GM23338 (cell line): ENCODE results near the gene LCOR. TPM values are rescaled to one million over a fixed set of nuclear protein-coding genes. Genes with fewer than 3 reads are reported as not detected.

ENCODE experiments used
- ATAC-seq: fragments of 200-7000 bp; cut with Tn5 transposase; 3 replicates; pipeline ENCODE4 v1.9.1; 2020
- DNase-seq: peaks from one replicate; pipeline ENCODE4 v3.0.0-alpha.2; 2015; ENCODE audit warnings: low spot score
- H2AFZ ChIP-seq: fragments of 200-600 bp; sonication (generic); 2 replicates; pipeline ENCODE4 v1.8.0; 2016; ENCODE audit warnings: antibody characterized with exemption, mild to moderate bottlenecking, moderate library complexity
- H3F3A ChIP-seq: fragments of 200-600 bp; sonication (generic); replicated peaks from 2 replicates; pipeline ENCODE4 v1.8.0; 2017; ENCODE audit warnings: antibody characterized with exemption, mixed run types, low read depth
- H3K27ac ChIP-seq: fragments of 200-600 bp; sonication (generic); 2 replicates; pipeline ENCODE4 v1.6.1; 2016; ENCODE audit warnings: low read depth
- H3K27me3 ChIP-seq: fragments of 200-600 bp; sonication (generic); 2 replicates; pipeline ENCODE4 v1.8.0; 2016; ENCODE audit warnings: mild to moderate bottlenecking, mixed run types, moderate library complexity; ENCODE audit not compliant: insufficient read depth
- H3K36me3 ChIP-seq: fragments of 200-600 bp; sonication (generic); 2 replicates; pipeline ENCODE4 v1.8.0; 2016; ENCODE audit warnings: mild to moderate bottlenecking; ENCODE audit not compliant: insufficient read depth
- H3K4me1 ChIP-seq: fragments of 200-600 bp; sonication (generic); 2 replicates; pipeline ENCODE4 v1.8.0; 2016; ENCODE audit warnings: mild to moderate bottlenecking, moderate library complexity; ENCODE audit not compliant: insufficient read depth
- H3K4me2 ChIP-seq: fragments of 200-600 bp; sonication (generic); 2 replicates; pipeline ENCODE4 v1.7.1; 2017; ENCODE audit warnings: mixed run types
- H3K4me3 ChIP-seq: fragments of 200-600 bp; sonication (generic); 2 replicates; pipeline ENCODE4 v1.6.1; 2016; ENCODE audit warnings: mixed run types
- H3K79me2 ChIP-seq: fragments of 200-600 bp; sonication (generic); replicated peaks from 2 replicates; pipeline ENCODE4 v1.8.0; 2017; ENCODE audit warnings: mild to moderate bottlenecking; ENCODE audit not compliant: insufficient read depth
- H3K9me2 ChIP-seq: fragments of 200-600 bp; sonication (generic); 2 replicates; pipeline ENCODE4 v1.8.0; 2017; ENCODE audit not compliant: insufficient read depth
- H4K20me1 ChIP-seq: fragments of 200-600 bp; sonication (generic); replicated peaks from 2 replicates; pipeline ENCODE4 v1.8.0; 2017; ENCODE audit warnings: mild to moderate bottlenecking; ENCODE audit not compliant: insufficient read depth
- H3K27ac Mint-ChIP-seq: 2 replicates; pipeline ENCODE4 v1.8.0; 2020; ENCODE audit warnings: inconsistent platforms, mild to moderate bottlenecking, moderate library complexity, mixed read lengths
- H3K27me3 Mint-ChIP-seq: 3 replicates; pipeline ENCODE4 v1.8.0; 2022; ENCODE audit warnings: low read depth, mild to moderate bottlenecking, moderate library complexity, mixed read lengths, inconsistent platforms; ENCODE audit not compliant: insufficient read depth, poor library complexity
- H3K36me3 Mint-ChIP-seq: 3 replicates; pipeline ENCODE4 v1.8.0; 2021; ENCODE audit warnings: low read depth, mild to moderate bottlenecking, inconsistent platforms, moderate library complexity, mixed read lengths
- H3K4me1 Mint-ChIP-seq: 3 replicates; pipeline ENCODE4 v1.8.0; 2020; ENCODE audit warnings: mild to moderate bottlenecking, inconsistent platforms, mixed read lengths
- H3K4me3 Mint-ChIP-seq: 3 replicates; pipeline ENCODE4 v1.8.0; 2021; ENCODE audit warnings: moderate library complexity, mild to moderate bottlenecking, inconsistent platforms, mixed read lengths
- H3K9me3 Mint-ChIP-seq: 3 replicates; pipeline ENCODE4 v1.8.0; 2020; ENCODE audit warnings: moderate library complexity, mild to moderate bottlenecking, inconsistent platforms, mixed read lengths
- CREB1 ChIP-seq: fragments of 250-450 bp; sonication (Bioruptor Pico); IDR thresholded peaks from 2 replicates; pipeline ENCODE4 v1.5.0; 2020; ENCODE audit warnings: low read depth, mild to moderate bottlenecking, moderate library complexity
- CTCF ChIP-seq, 2 experiments: fragments of 200-600 bp in 1 of 2; sonication (generic) in 1 of 2; conservative IDR thresholded peaks; 2 replicates each; pipeline versions ENCODE4 v1.5.1 to v1.6.1; 2016 to 2017; ENCODE audit warnings: antibody characterized with exemption in 2 of 2, low read depth in 2 of 2, mild to moderate bottlenecking in 2 of 2, moderate library complexity in 1 of 2
- ETS1 ChIP-seq: IDR thresholded peaks from 2 replicates; pipeline ENCODE4 v1.6.1; 2016; ENCODE audit warnings: antibody characterized with exemption
- EZH2 ChIP-seq: fragments of 200-600 bp; sonication (generic); IDR thresholded peaks from one replicate; pipeline ENCODE4 v1.8.0; 2017; ENCODE audit warnings: antibody characterized with exemption, mild to moderate bottlenecking, low read depth; ENCODE audit not compliant: unreplicated experiment
- EZH2phosphoT487 ChIP-seq: fragments of 200-600 bp; sonication (generic); IDR thresholded peaks from one replicate; pipeline ENCODE4 v1.8.1; 2018; ENCODE audit warnings: antibody characterized with exemption; ENCODE audit not compliant: unreplicated experiment
- JUNB ChIP-seq: IDR thresholded peaks from one replicate; pipeline ENCODE4 v1.6.1; 2016; ENCODE audit warnings: antibody characterized with exemption; ENCODE audit not compliant: unreplicated experiment
- NANOG ChIP-seq: IDR thresholded peaks from 2 replicates; pipeline ENCODE4 v1.6.1; 2016; ENCODE audit warnings: antibody characterized with exemption, borderline replicate concordance
- POLR2AphosphoS5 ChIP-seq: IDR thresholded peaks from 2 replicates; pipeline ENCODE4 v1.6.1; 2016; ENCODE audit warnings: antibody characterized with exemption, low read depth
- REST ChIP-seq: IDR thresholded peaks from one replicate; pipeline ENCODE4 v1.6.1; 2018; ENCODE audit warnings: antibody characterized with exemption; ENCODE audit not compliant: unreplicated experiment
- STAT1 ChIP-seq: IDR thresholded peaks from one replicate; pipeline ENCODE4 v1.6.1; 2016; ENCODE audit warnings: antibody characterized with exemption; ENCODE audit not compliant: unreplicated experiment
- ZNF114 ChIP-seq: fragments of 250-450 bp; sonication (Bioruptor Pico); IDR thresholded peaks from 2 replicates; pipeline ENCODE4 v1.5.0; 2020; ENCODE audit warnings: mild to moderate bottlenecking, moderate library complexity
- ZNF331 ChIP-seq: fragments of 250-450 bp; sonication (Bioruptor Pico); IDR thresholded peaks from 2 replicates; pipeline ENCODE4 v1.5.0; 2020; ENCODE audit warnings: low read depth, mild to moderate bottlenecking, moderate library complexity
- ZNF462 ChIP-seq: fragments of 250-450 bp; sonication (Bioruptor Pico); IDR thresholded peaks from 2 replicates; pipeline ENCODE4 v1.5.0; 2020; ENCODE audit warnings: mild to moderate bottlenecking, moderate library complexity
- polyA plus RNA-seq: library from polyadenylated mRNA; unstranded; fragments of >200 nt; fragmentation: Nextera tagmentation; extraction: Ambion mirVana; gene quantifications from 2 replicates; pipeline ENCODE4 v1.2.1, GENCODE V29; 2016
- total RNA-seq: library from RNA; depleted of rRNA; stranded (reverse); fragments of >200 nt; shearing (Covaris generic); gene quantifications from 2 replicates; pipeline ENCODE4 v1.2.3, GENCODE V29; 2014

The LCOR gene
- total and polyA plus RNA-seq, 2 experiments from 2014 or later = 6.9 to 14.9 TPM

GRCh38 chr10:96984541-96985131 lies 152.5 kb downstream of the LCOR start:
- Histone ChIP-seq H3K4me1 (peaks cover 11% of the 10 kb centered on the region; the same call in 1 of the 2 replicates), H3K4me2 (peak overlapping the region; percentile 20; the same call in 1 of the 2 replicates), H2AFZ (no peak overlapping the region), H3K36me3 (0 out of 2 replicates have a peak, but pooled peaks cover 4% of the 10 kb centered on the region), H4K20me1 (no peaks in the 10 kb centered on the region), H3K27me3 (no peaks in the 10 kb centered on the region), H3K27ac (peak overlapping the region; percentile 15; the same call in 1 of the 2 replicates), H3K9me2 (peaks cover 5% of the 10 kb centered on the region; the same call in 1 of the 2 replicates), H3K79me2 (no peaks in the 10 kb centered on the region), H3K4me3 (no peak overlapping the region), H3F3A (no peaks in the 10 kb centered on the region; the same call in 1 of the 2 replicates)
- no peaks in the 10 kb centered on the region for H3K27me3 Mint-ChIP-seq
- ATAC-seq = peak; percentile 90
- H3K4me1 Mint-ChIP-seq = peaks cover 38% of the 10 kb centered on the region
- peak; percentile 50 for DNase-seq
- H3K27ac Mint-ChIP-seq = peak overlapping the region; percentile 63
- H3K9me3 Mint-ChIP-seq = no peaks in the 10 kb centered on the region
- peaks cover 21% of the 10 kb centered on the region for H3K36me3 Mint-ChIP-seq
- TF ChIP-seq ETS1 (no peak), ZNF331 (CRISPR knock-in tag) (no peak), EZH2 (no peak), STAT1 (no peak), CTCF (conservative IDR thresholded peaks at IDR 0.05; ENCODE audit: low read depth in 2 of 2) (no peak), JUNB (no peak), POLR2AphosphoS5 (no peak), ZNF114 (CRISPR knock-in tag) (no peak), NANOG (no peak), REST (no peak), ZNF462 (no peak), CREB1 (CRISPR knock-in tag) (no peak), EZH2phosphoT487 (no peak)
- H3K4me3 Mint-ChIP-seq = peak overlapping the region; percentile 32; the same call in 2 of the 3 replicates
